Fibroblast of pulmonary artery (primary cell): ENCODE results near the gene KHDC1.
"Not testable (repeated sequence)": the region's sequence is repeated elsewhere in the genome, so short reads cannot be mapped to it uniquely, and the experiment has no call there.

Experiments
- DNase-seq: peaks from one replicate; pipeline ENCODE4 v3.0.0-alpha.2; 2010; ENCODE audit warnings: low read depth
- H3K4me3 ChIP-seq: replicated peaks from 2 replicates; pipeline ENCODE4 v1.5.1; 2011; ENCODE audit warnings: low read depth, mild to moderate bottlenecking, control low read depth, low read length, moderate library complexity
- TF ChIP-seq, protein P1 (sequence below): IDR thresholded peaks from 2 replicates; pipeline ENCODE4 v1.5.1; 2011; ENCODE audit warnings: mild to moderate bottlenecking, control low read depth, low read length, inconsistent platforms; ENCODE audit errors: missing control alignments

KHDC1 gene

DNA sequence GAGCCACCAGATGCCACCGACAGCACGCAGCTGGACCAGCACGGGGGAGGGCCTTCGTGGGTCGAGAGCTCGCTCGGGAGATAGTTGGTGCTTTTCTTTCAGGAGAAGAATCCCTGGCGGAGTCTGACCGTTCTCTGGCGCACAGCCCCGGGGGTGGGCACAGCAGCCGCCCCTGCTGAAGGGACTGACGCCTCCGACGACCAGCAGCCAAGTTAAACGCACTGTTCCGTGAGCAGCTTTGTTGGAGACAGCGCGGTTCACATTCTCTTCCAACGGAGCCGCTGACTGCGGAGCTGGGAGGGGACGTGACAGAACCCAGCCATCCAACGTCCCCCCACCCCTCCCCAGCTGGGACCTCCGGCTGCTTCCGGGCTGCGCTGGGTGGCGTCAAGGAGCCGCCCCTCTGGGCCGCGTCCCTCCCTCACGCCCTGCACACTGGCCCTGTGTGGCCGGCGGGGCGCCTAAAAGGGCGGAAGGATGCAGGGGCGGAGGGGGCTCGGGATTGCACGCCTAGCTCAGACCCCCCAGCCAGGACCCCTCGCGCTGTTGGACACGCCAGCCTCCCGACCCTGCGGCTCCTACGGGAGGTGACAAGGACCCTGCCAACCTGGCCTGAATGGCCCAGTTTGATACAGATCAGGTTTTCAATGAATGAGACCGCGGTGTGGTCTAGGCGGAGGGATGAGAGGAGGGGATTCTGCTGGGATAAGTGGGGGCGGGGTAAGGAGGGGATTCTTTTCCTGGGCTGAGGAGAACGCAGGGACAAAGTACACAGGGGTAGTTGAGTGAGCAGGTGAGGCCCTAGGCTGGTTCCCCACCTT, 36.4 kb upstream of the KHDC1 start:
- peak overlapping the region; percentile 34 for H3K4me3 ChIP-seq
- DNase-seq = no peak
- TF ChIP-seq, protein P1, sequence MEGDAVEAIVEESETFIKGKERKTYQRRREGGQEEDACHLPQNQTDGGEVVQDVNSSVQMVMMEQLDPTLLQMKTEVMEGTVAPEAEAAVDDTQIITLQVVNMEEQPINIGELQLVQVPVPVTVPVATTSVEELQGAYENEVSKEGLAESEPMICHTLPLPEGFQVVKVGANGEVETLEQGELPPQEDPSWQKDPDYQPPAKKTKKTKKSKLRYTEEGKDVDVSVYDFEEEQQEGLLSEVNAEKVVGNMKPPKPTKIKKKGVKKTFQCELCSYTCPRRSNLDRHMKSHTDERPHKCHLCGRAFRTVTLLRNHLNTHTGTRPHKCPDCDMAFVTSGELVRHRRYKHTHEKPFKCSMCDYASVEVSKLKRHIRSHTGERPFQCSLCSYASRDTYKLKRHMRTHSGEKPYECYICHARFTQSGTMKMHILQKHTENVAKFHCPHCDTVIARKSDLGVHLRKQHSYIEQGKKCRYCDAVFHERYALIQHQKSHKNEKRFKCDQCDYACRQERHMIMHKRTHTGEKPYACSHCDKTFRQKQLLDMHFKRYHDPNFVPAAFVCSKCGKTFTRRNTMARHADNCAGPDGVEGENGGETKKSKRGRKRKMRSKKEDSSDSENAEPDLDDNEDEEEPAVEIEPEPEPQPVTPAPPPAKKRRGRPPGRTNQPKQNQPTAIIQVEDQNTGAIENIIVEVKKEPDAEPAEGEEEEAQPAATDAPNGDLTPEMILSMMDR = no peak

DNA sequence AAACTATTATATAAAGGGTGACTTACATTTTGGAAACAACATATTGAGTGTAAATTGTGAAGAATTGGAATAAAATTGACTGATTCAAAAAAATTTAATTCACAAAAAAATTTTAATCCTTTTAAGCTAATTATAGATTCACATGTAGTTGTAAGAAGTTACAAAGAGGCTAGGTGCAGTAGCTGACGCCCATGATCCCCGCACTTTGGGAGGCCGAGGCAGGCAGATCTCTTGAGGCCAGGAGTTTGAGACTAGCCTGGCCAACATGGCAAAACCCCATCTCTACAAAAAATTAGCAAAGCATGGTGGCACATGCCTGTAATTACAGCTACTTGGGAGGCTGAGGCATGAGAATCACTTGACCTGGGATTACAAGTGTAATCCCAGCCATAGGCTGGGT, 30.3 kb upstream of the KHDC1 start:
- no peak for DNase-seq
- TF ChIP-seq, protein P1 = no peak
- H3K4me3 ChIP-seq = no peak overlapping the region

GRCh38 chr6:73290435-73290834, 27.4 kb upstream of the KHDC1 start:
- TF ChIP-seq, protein P1 = no peak
- DNase-seq = peak; percentile 44
- H3K4me3 ChIP-seq = no peak overlapping the region

- DNase-seq = no peak
- TF ChIP-seq, protein P1 = no peak
- H3K4me3 ChIP-seq = no peak overlapping the region
Measured at GRCh38 chr6:73286752-73287151, 23.8 kb upstream of the KHDC1 start.

DNA sequence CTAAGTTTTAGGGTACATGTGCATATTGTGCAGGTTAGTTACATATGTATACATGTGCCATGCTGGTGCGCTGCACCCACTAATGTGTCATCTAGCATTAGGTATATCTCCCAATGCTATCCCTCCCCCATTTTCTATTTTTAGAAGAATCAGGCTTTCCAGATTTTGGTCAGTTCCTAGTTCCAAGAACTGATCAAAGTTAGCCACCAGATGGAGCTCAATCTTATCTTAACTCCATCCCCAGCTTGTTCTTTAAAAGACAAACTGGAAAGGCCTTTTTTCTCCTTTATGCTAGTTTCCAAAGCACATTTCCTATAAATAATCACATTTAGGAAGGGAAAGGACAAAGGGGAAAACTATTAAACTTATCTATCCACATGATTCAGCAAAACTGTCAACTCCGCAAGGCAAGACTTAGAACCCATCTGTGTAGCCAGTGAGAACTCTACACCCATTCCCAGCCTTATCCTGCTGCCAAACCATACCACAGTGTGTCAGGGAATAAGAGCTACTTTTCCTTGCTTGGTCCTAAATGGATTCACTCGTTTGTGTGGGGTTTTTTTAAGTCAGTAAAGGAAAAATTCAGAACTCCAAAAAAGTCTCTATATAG, 22.8 kb upstream of the KHDC1 start:
- DNase-seq = peak; percentile 77
- no peak overlapping the region for H3K4me3 ChIP-seq
- TF ChIP-seq, protein P1 = peak; percentile 59

- DNase-seq = no peak
- TF ChIP-seq, protein P1 = no peak
- no peak overlapping the region for H3K4me3 ChIP-seq
Measured at GRCh38 chr6:73282871-73283270, 19.9 kb upstream of the KHDC1 start.

GRCh38 chr6:73281684-73282083, 18.7 kb upstream of the KHDC1 start:
- not testable (repeated sequence) for H3K4me3 ChIP-seq, DNase-seq

GRCh38 chr6:73269296-73269695, 6.3 kb upstream of the KHDC1 start:
- DNase-seq, H3K4me3 ChIP-seq: not testable (repeated sequence)

GRCh38 chr6:73268896-73269295, 5.9 kb upstream of the KHDC1 start:
- not testable (repeated sequence) for H3K4me3 ChIP-seq, DNase-seq
